Body of pancreas (tissue), 4 donors: ENCODE results near the gene SKIC8. TPM values are rescaled to one million over a fixed set of nuclear protein-coding genes. Genes with fewer than 3 reads are reported as not detected.

Experiments used
- ATAC-seq: fragments of 150-250 bp; one replicate; pipeline ENCODE4 v1.9.1; 2016
- DNase-seq, 4 donors: peaks; one replicate each; pipeline ENCODE4 v3.0.0-alpha.2; 2019
- H3K27ac ChIP-seq, 4 donors: fragments of 200-600 bp; sonication (generic); 1 replicate in 3 of 4; 2 replicates in 1 of 4; pipeline versions ENCODE4 v1.5.1 to v1.6.1; 2016 to 2019; ENCODE audit warnings: mild to moderate bottlenecking in 1 of 4, mixed read lengths in 1 of 4, moderate library complexity in 1 of 4
- H3K27me3 ChIP-seq, 2 donors: fragments of 200-600 bp; sonication (generic); one replicate each; pipeline ENCODE4 v1.6.0; 2016; ENCODE audit warnings: mild to moderate bottlenecking in 1 of 2
- H3K36me3 ChIP-seq, 2 donors: fragments of 200-600 bp; sonication (generic); replicated peaks in 1 of 2; 2 replicates each; pipeline ENCODE4 v1.5.1; 2016; ENCODE audit warnings: low read depth in 2 of 2; ENCODE audit not compliant: insufficient read depth in 1 of 2
- H3K4me1 ChIP-seq: fragments of 200-600 bp; sonication (generic); one replicate; pipeline ENCODE4 v1.6.0; 2016
- H3K4me3 ChIP-seq, 2 donors: fragments of 200-600 bp; sonication (generic); 1 replicate in 1 of 2; 2 replicates in 1 of 2; pipeline ENCODE4 v1.5.1; 2016 to 2019
- H3K9me3 ChIP-seq, 3 donors: fragments of 200-600 bp; sonication (generic); 1 replicate in 2 of 3; 2 replicates in 1 of 3; pipeline ENCODE4 v1.5.1; 2016
- POLR2A ChIP-seq, 3 donors: fragments of 450-650 bp; IDR thresholded peaks; one replicate each; pipeline ENCODE4 v1.6.1; 2016; ENCODE audit warnings: antibody characterized with exemption in 3 of 3, mild to moderate bottlenecking in 2 of 3
- WGBS, 2 donors: methylation state at CpG; one replicate each; pipeline ENCODE4 v1.1.5; 2017; 5-methylcytosine and 5-hydroxymethylcytosine counted together
- intact Hi-C: fragments of 100-400 bp; cut with DNase I; formaldehyde crosslinking; loops from one replicate; pipeline ENCODE4 v1.15.1; 2023
- total RNA-seq, 2 donors: library from RNA; depleted of rRNA; stranded (reverse); fragments of >200 nt; gene quantifications; one replicate each; pipeline ENCODE4 v1.1.0, GENCODE V29; 2016
- TF ChIP-seq, protein P1 (sequence below), 7 experiments: fragments of 450-650 bp in 4 of 7; fragments of 200-600 bp in 3 of 7; sonication (generic) in 3 of 7; IDR thresholded peaks; one replicate each; pipeline ENCODE4 v1.5.1; 2016 to 2019; ENCODE audit warnings: antibody characterized with exemption in 7 of 7

SKIC8 gene
- total RNA-seq, 2 donors from 2014 or later: 30.3 to 31.4 TPM

DNA sequence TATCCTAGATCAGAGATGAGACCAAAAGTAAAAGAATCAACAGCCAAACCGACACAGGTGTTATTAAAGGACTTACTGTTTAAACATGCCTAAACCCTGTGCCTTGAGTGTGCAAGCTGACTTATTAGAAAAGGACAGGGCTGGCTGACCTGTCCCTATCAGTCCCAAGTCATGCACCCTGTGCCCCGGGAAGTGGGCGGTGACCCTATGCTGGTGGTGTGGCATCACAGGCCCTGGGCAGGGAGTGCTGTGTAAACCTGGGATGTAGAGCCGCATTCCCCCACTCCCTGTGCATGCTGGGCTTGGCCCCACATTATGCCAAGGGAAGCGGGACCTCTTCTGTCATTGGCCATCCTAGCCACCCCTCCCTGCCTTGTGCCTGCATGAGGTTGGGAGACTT lies 24.4 kb downstream of the SKIC8 start:
- WGBS, 2 donors: 80 to 97% methylated on average over 3 to 5 of the region's 5 CpGs
- H3K27me3 ChIP-seq: no peaks in the 10 kb centered on the region
- no peaks in the 10 kb centered on the region for H3K9me3 ChIP-seq
- TF ChIP-seq, protein P1, sequence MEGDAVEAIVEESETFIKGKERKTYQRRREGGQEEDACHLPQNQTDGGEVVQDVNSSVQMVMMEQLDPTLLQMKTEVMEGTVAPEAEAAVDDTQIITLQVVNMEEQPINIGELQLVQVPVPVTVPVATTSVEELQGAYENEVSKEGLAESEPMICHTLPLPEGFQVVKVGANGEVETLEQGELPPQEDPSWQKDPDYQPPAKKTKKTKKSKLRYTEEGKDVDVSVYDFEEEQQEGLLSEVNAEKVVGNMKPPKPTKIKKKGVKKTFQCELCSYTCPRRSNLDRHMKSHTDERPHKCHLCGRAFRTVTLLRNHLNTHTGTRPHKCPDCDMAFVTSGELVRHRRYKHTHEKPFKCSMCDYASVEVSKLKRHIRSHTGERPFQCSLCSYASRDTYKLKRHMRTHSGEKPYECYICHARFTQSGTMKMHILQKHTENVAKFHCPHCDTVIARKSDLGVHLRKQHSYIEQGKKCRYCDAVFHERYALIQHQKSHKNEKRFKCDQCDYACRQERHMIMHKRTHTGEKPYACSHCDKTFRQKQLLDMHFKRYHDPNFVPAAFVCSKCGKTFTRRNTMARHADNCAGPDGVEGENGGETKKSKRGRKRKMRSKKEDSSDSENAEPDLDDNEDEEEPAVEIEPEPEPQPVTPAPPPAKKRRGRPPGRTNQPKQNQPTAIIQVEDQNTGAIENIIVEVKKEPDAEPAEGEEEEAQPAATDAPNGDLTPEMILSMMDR (IDR thresholded peaks at IDR 0.05): no peak
- no peak for TF ChIP-seq POLR2A (IDR thresholded peaks at IDR 0.05)
- DNase-seq (no peak), ATAC-seq (no peak)
- H3K4me1 ChIP-seq: no peaks in the 10 kb centered on the region
- intact Hi-C loops: no loop called here
- H3K4me3 ChIP-seq: no peak overlapping the region
- H3K36me3 ChIP-seq: no peaks in the 10 kb centered on the region
- H3K27ac ChIP-seq: no peak overlapping the region

DNA sequence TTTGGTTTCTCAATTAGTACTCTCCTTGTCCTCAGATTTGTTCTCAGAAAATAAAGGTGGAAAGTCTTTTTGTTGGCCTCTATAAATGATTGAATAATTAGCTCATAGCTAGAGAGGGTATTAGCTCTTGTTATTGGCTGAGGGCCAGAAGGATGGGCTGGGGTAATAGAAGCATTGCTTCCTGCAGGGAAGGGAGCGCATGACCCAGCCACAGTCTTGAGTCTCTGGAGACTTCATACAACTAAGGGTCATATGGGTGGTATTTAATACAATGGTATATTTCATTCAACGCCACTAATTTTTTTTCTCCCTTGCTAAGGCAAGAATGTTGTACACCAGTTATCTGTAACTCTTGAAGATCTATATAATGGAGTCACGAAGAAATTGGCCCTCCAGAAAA lies 26.6 kb downstream of the SKIC8 start:
- no peaks in the 10 kb centered on the region for H3K27me3 ChIP-seq
- no peak for DNase-seq
- TF ChIP-seq, protein P1 (IDR thresholded peaks at IDR 0.05): no peak
- no peak for TF ChIP-seq POLR2A (IDR thresholded peaks at IDR 0.05)
- H3K36me3 ChIP-seq: no peaks in the 10 kb centered on the region
- ATAC-seq: no peak
- intact Hi-C loops: no loop called here
- no peak overlapping the region for H3K27ac ChIP-seq
- WGBS, 2 donors: 94 to 96% methylated on average over 3 of the region's 3 CpGs
- H3K4me1 ChIP-seq: no peaks in the 10 kb centered on the region
- H3K9me3 ChIP-seq: no peaks in the 10 kb centered on the region
- no peak overlapping the region for H3K4me3 ChIP-seq

- no peaks in the 10 kb centered on the region for H3K36me3 ChIP-seq
Observed at GRCh38 chr15:78272316-78272715, 27.1 kb downstream of the SKIC8 start.

GRCh38 chr15:78266806-78267205 lies 32.6 kb downstream of the SKIC8 start:
- intact Hi-C loops: no loop called here
- no peak for TF ChIP-seq POLR2A (IDR thresholded peaks at IDR 0.05)
- TF ChIP-seq, protein P1 (IDR thresholded peaks at IDR 0.05): no peak
- peaks cover 25% of the 10 kb centered on the region for H3K4me1 ChIP-seq
- no peaks in the 10 kb centered on the region for H3K36me3 ChIP-seq
- H3K27me3 ChIP-seq: no peaks in the 10 kb centered on the region
- ATAC-seq: no peak
- no peaks in the 10 kb centered on the region for H3K9me3 ChIP-seq
- H3K27ac ChIP-seq: no peak overlapping the region
- H3K4me3 ChIP-seq: no peak overlapping the region
- DNase-seq: no peak
- 85 to 87% methylated on average over 2 of the region's 2 CpGs for WGBS, 2 donors

More at GRCh38 chr15:78272316-78272715, 27.1 kb downstream of the SKIC8 start:
- no peaks in the 10 kb centered on the region for H3K4me1 ChIP-seq
- H3K27me3 ChIP-seq: no peaks in the 10 kb centered on the region
- H3K4me3 ChIP-seq: no peak overlapping the region
- no peaks in the 10 kb centered on the region for H3K9me3 ChIP-seq
- 77 to 89% methylated on average over 1 to 2 of the region's 2 CpGs for WGBS, 2 donors
- H3K27ac ChIP-seq: no peak overlapping the region
- TF ChIP-seq, protein P1 (IDR thresholded peaks at IDR 0.05): no peak
- TF ChIP-seq POLR2A (IDR thresholded peaks at IDR 0.05): no peak
- ATAC-seq (no peak), DNase-seq (no peak)
- intact Hi-C loops: no loop called here

- no peak for TF ChIP-seq POLR2A (IDR thresholded peaks at IDR 0.05)
- TF ChIP-seq, protein P1 (IDR thresholded peaks at IDR 0.05): no peak
- Histone ChIP-seq H3K27me3 (no peaks in the 10 kb centered on the region), H3K36me3 (no peaks in the 10 kb centered on the region), H3K4me1 (peaks cover 25% of the 10 kb centered on the region), H3K27ac (no peak overlapping the region), H3K9me3 (no peaks in the 10 kb centered on the region), H3K4me3 (no peak overlapping the region)
- DNase-seq (no peak), ATAC-seq (no peak)
- intact Hi-C loops: no loop called here
Observed at GRCh38 chr15:78266229-78266628, 33.2 kb downstream of the SKIC8 start.
